Vagina (tissue), 2 donors: ENCODE results near the gene ARHGEF12.

Source experiments
- CTCF ChIP-seq, 3 experiments: fragments of 450-650 bp in 2 of 3; fragments of 200-600 bp in 1 of 3; sonication (generic) in 1 of 3; IDR thresholded peaks; one replicate each; pipeline ENCODE4 v1.5.1; 2017 to 2019; ENCODE audit warnings: antibody characterized with exemption in 3 of 3, mild to moderate bottlenecking in 2 of 3, moderate library complexity in 2 of 3
- POLR2A ChIP-seq, 2 donors: fragments of 450-650 bp; IDR thresholded peaks; one replicate each; pipeline ENCODE4 v1.6.1; 2017; ENCODE audit warnings: antibody characterized with exemption in 2 of 2, mild to moderate bottlenecking in 2 of 2, moderate library complexity in 2 of 2

GRCh38 chr11:120310870-120311269 lies 25.3 kb upstream of the ARHGEF12 start:
- TF ChIP-seq CTCF (IDR thresholded peaks at IDR 0.05) = no peak
- TF ChIP-seq POLR2A (IDR thresholded peaks at IDR 0.05) = no peak
